ENCODE measurements around the gene SCGB3A1. TPM values are rescaled to one million over a fixed set of nuclear protein-coding genes. Genes with fewer than 3 reads are reported as not detected.
A peak's percentile ranks its signal among the peaks of the same experiment; 100 is the strongest.

SCGB3A1 gene
- polyA plus RNA-seq, 2 of the 4 experiments (the other 2 are of a cell fraction): not detected

GRCh38 chr5:180583738-180584137, 7.6 kb downstream of the SCGB3A1 start:
- CTCF ChIA-PET: interaction anchor here (2.0 kb wide), 1 partner anchor 22 kb away, joined by 8 read pairs; no protein-coding TSS in a partner anchor
- TF ChIP-seq EHF (CRISPR knock-in tag; IDR thresholded peaks at IDR 0.05) (no peak), MAFK (IDR thresholded peaks at IDR 0.05; ENCODE audit: partially characterized antibody) (peak; percentile 64)
- H3K4me2 ChIP-seq: no peak overlapping the region
- POLR2A ChIA-PET: no interaction called here
- no peaks in the 10 kb centered on the region for H3K9me3 ChIP-seq
- no peak for ATAC-seq
- H3K4me1 ChIP-seq: no peaks in the 10 kb centered on the region
- H3K4me3 ChIP-seq: no peak overlapping the region
- DNase-seq (ENCODE audit: low read depth in 1 of 2, low spot score in 1 of 2): no peak
- FAIRE-seq: no peak
- 71% methylated on average over 2 of the region's 2 CpGs for WGBS (ENCODE audit: missing lambda C conversion rate)
- H3K27ac ChIP-seq: no peak overlapping the region

- no peak overlapping the region for H3K27ac ChIP-seq
- H3K4me2 ChIP-seq: no peak overlapping the region
- ATAC-seq (no peak), DNase-seq (ENCODE audit: low read depth in 1 of 2, low spot score in 1 of 2) (no peak), FAIRE-seq (no peak)
- WGBS (ENCODE audit: missing lambda C conversion rate): 87% methylated on average over 6 of the region's 6 CpGs
- ChIA-PET CTCF (interaction anchor here (0.8 to 1.2 kb wide), 4 partner anchors 15 to 38 kb away, joined by 3 to 4 read pairs (median 3); no protein-coding TSS in a partner anchor), POLR2A (interaction anchor here (0.7 kb wide), 1 partner anchor 618 kb away, joined by 7 read pairs; no protein-coding TSS in a partner anchor)
- no peaks in the 10 kb centered on the region for H3K9me3 ChIP-seq
- TF ChIP-seq ESRRA (IDR thresholded peaks at IDR 0.05; ENCODE audit: borderline replicate concordance, low read length) (no peak), MYC (IDR thresholded peaks at IDR 0.05; ENCODE audit: borderline replicate concordance, low read length) (no peak), EHMT2 (IDR thresholded peaks at IDR 0.05; ENCODE audit: low read depth) (no peak), FOSB (CRISPR knock-in tag; IDR thresholded peaks at IDR 0.05) (no peak), RFX5 (IDR thresholded peaks at IDR 0.05) (no peak), TFCP2L1 (CRISPR knock-in tag; IDR thresholded peaks at IDR 0.05) (no peak), ZNF302 (CRISPR knock-in tag; IDR thresholded peaks at IDR 0.05) (no peak), SREBF2 (IDR thresholded peaks at IDR 0.05) (no peak), ZFP36 (IDR thresholded peaks at IDR 0.05; ENCODE audit: borderline replicate concordance, partially characterized antibody) (no peak), RAD21 (conservative IDR thresholded peaks at IDR 0.05 in 1 of 2, IDR thresholded peaks at IDR 0.05 in 1 of 2) (no peak), ZSCAN20 (CRISPR knock-in tag; IDR thresholded peaks at IDR 0.05) (no peak), FOSL2 (IDR thresholded peaks at IDR 0.05) (no peak), FOSL2 (CRISPR knock-in tag; IDR thresholded peaks at IDR 0.05) (no peak), HOXB5 (CRISPR knock-in tag; IDR thresholded peaks at IDR 0.05) (no peak)
- H3K4me1 ChIP-seq: no peaks in the 10 kb centered on the region
- no peak overlapping the region for H3K4me3 ChIP-seq
Measured at GRCh38 chr5:180580681-180581080, 10.6 kb downstream of the SCGB3A1 start.

DNA sequence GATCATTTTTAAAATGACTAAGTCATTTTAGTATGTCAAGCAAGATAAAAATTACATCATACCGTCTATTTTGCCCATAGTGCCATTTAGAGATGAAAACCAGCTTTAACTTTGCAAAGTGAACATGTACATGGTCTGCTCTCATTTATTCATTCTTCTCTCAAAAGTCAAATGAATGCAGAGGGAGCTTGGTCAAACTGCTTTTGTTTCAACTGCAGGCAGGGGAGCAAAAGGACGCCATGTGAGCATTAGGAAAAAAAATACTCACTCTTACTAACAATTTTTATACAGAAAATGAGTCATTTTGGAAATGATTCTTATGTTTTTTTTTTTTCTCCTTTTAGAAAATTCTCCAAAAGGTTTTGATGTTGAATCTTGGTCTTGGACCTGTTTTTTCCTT, 15.7 kb downstream of the SCGB3A1 start:
- CTCF ChIA-PET: interaction anchor here (3.2 kb wide), 1 partner anchor 30 kb away, joined by 9 read pairs; no protein-coding TSS in a partner anchor
- Histone ChIP-seq H3K9me3 (no peaks in the 10 kb centered on the region), H3K4me2 (no peak overlapping the region)

More for the DNA sequence above, 15.7 kb downstream of the SCGB3A1 start:
- H3K4me3 ChIP-seq: no peak overlapping the region
- TF ChIP-seq PHF8 (IDR thresholded peaks at IDR 0.05; ENCODE audit: borderline replicate concordance, low read depth) (no peak), EHF (CRISPR knock-in tag; IDR thresholded peaks at IDR 0.05) (no peak), RAD21 (conservative IDR thresholded peaks at IDR 0.05 in 1 of 2, IDR thresholded peaks at IDR 0.05 in 1 of 2) (no peak), NR3C1 (IDR thresholded peaks at IDR 0.05) (no peak), RCOR1 (IDR thresholded peaks at IDR 0.05; ENCODE audit: low read depth, low read length) (no peak), RARB (CRISPR knock-in tag; IDR thresholded peaks at IDR 0.05) (no peak), USF2 (IDR thresholded peaks at IDR 0.05) (no peak), SMC3 (IDR thresholded peaks at IDR 0.05) (no peak), NPAS2 (CRISPR knock-in tag; IDR thresholded peaks at IDR 0.05; ENCODE audit: borderline replicate concordance) (no peak), CBX2 (IDR thresholded peaks at IDR 0.05; ENCODE audit: borderline replicate concordance, low read depth) (no peak), ZC3H11A (IDR thresholded peaks at IDR 0.05) (no peak), ELK1 (IDR thresholded peaks at IDR 0.05; ENCODE audit: low read depth, low read length) (no peak), FOXS1 (CRISPR knock-in tag; IDR thresholded peaks at IDR 0.05) (no peak), HEYL (CRISPR knock-in tag; IDR thresholded peaks at IDR 0.05) (no peak)
- TF ChIP-seq, protein P1, sequence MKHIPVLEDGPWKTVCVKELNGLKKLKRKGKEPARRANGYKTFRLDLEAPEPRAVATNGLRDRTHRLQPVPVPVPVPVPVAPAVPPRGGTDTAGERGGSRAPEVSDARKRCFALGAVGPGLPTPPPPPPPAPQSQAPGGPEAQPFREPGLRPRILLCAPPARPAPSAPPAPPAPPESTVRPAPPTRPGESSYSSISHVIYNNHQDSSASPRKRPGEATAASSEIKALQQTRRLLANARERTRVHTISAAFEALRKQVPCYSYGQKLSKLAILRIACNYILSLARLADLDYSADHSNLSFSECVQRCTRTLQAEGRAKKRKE (CRISPR knock-in tag; IDR thresholded peaks at IDR 0.05; ENCODE audit: low read depth): no peak
- no peak for DNase-seq (ENCODE audit: low read depth in 1 of 2, low spot score in 1 of 2)
- H3K27ac ChIP-seq: no peak overlapping the region
- 87% methylated on average over 2 of the region's 2 CpGs for WGBS (ENCODE audit: missing lambda C conversion rate)
- FAIRE-seq: no peak
- POLR2A ChIA-PET: no interaction called here
- no peaks in the 10 kb centered on the region for H3K4me1 ChIP-seq
- ATAC-seq: no peak
